HFFc6 (cell line): Measurements from ENCODE around the gene ABCC5. TPM values are rescaled to one million over a fixed set of nuclear protein-coding genes. Genes with fewer than 3 reads are reported as not detected.

Experiments
- DNase-seq: peaks from one replicate; pipeline ENCODE4 v3.0.0-alpha.2; 2018
- H3K27ac Mint-ChIP-seq: 2 replicates; pipeline ENCODE4 v1.8.0; 2020; ENCODE audit warnings: mild to moderate bottlenecking, mixed read lengths
- H3K27me3 Mint-ChIP-seq: 2 replicates; pipeline ENCODE4 v1.8.0; 2021; ENCODE audit warnings: mild to moderate bottlenecking, moderate library complexity, mixed read lengths; ENCODE audit not compliant: insufficient read depth
- H3K36me3 Mint-ChIP-seq: 2 replicates; pipeline ENCODE4 v1.8.0; 2021; ENCODE audit warnings: low read depth, mixed read lengths
- H3K4me1 Mint-ChIP-seq: 2 replicates; pipeline ENCODE4 v1.8.0; 2020; ENCODE audit warnings: low read depth, mixed read lengths
- H3K4me3 Mint-ChIP-seq: 2 replicates; pipeline ENCODE4 v1.8.0; 2020; ENCODE audit warnings: mild to moderate bottlenecking, moderate library complexity, mixed read lengths
- H3K9me3 Mint-ChIP-seq: 2 replicates; pipeline ENCODE4 v1.8.0; 2020; ENCODE audit warnings: mild to moderate bottlenecking, mixed read lengths
- total RNA-seq, 6 experiments: library from RNA; stranded (reverse); fragmentation: NEBNext Ultra II Directional; extraction: Animal tissue kit (Norgen Biotek cat#: 25700); gene quantifications; 2 replicates in 1 of 6; 3 replicates in 5 of 6; pipeline ENCODE4 v1.2.3, GENCODE V29; 2021
- TF ChIP-seq, protein P1 (sequence below): fragments of 200-600 bp; sonication (generic); IDR thresholded peaks from 2 replicates; pipeline ENCODE4 v1.5.0; 2021; ENCODE audit warnings: antibody characterized with exemption, mild to moderate bottlenecking

Gene ABCC5
- total RNA-seq, 6 experiments from 2014 or later = 16.6 to 19.6 (median 17.4) TPM

DNA sequence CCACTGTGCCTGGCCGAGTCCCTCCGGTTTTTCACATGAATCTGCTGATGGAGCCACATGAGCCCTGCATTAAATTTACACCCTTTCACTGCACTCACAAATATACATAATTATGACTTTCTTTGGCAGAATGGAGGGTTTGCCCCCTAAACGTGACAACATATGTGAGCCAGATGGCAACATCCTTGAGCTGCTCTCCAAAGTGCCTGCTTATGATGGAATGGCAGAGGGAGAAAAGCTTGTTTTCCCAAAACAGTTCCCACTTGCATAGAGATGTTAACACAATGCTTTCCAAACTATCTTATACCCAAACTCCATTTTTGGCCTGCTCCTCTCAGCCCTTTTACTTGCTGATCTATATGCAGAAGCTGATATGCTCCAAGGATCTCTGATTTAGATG, 54.9 kb downstream of the ABCC5 start:
- Mint-ChIP-seq H3K27me3 (no peaks in the 10 kb centered on the region; the same call in 1 of the 2 replicates), H3K27ac (no peak overlapping the region), H3K9me3 (no peaks in the 10 kb centered on the region), H3K4me3 (no peak overlapping the region), H3K4me1 (no peaks in the 10 kb centered on the region), H3K36me3 (peaks cover 26% of the 10 kb centered on the region)
- TF ChIP-seq, protein P1, sequence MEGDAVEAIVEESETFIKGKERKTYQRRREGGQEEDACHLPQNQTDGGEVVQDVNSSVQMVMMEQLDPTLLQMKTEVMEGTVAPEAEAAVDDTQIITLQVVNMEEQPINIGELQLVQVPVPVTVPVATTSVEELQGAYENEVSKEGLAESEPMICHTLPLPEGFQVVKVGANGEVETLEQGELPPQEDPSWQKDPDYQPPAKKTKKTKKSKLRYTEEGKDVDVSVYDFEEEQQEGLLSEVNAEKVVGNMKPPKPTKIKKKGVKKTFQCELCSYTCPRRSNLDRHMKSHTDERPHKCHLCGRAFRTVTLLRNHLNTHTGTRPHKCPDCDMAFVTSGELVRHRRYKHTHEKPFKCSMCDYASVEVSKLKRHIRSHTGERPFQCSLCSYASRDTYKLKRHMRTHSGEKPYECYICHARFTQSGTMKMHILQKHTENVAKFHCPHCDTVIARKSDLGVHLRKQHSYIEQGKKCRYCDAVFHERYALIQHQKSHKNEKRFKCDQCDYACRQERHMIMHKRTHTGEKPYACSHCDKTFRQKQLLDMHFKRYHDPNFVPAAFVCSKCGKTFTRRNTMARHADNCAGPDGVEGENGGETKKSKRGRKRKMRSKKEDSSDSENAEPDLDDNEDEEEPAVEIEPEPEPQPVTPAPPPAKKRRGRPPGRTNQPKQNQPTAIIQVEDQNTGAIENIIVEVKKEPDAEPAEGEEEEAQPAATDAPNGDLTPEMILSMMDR = no peak
- no peak for DNase-seq

DNA sequence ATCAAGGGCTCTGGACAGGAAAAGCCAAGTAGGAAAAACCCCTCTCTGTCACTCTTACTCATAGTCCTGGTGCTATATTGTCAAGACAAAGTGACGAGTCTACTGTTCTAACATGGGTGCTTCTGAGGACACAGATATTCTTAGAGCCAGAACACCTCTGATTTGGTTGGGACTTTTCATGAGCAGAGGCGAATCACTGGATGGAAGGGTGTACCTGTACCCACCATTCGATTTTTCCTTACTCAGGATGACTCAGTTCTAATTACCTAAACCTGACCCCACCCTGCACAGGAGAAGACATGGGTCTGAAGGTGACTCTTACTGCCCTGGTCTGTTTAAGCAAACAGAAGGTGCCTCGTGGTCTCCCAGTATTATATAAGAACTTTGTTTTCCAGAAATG, 58.5 kb downstream of the ABCC5 start:
- DNase-seq = no peak
- no peaks in the 10 kb centered on the region for H3K27me3 Mint-ChIP-seq
- TF ChIP-seq, protein P1 = no peak
- H3K9me3 Mint-ChIP-seq = no peaks in the 10 kb centered on the region
- H3K27ac Mint-ChIP-seq = no peak overlapping the region
- no peak overlapping the region for H3K4me3 Mint-ChIP-seq
- no peaks in the 10 kb centered on the region for H3K4me1 Mint-ChIP-seq
- peaks cover 33% of the 10 kb centered on the region for H3K36me3 Mint-ChIP-seq

DNA sequence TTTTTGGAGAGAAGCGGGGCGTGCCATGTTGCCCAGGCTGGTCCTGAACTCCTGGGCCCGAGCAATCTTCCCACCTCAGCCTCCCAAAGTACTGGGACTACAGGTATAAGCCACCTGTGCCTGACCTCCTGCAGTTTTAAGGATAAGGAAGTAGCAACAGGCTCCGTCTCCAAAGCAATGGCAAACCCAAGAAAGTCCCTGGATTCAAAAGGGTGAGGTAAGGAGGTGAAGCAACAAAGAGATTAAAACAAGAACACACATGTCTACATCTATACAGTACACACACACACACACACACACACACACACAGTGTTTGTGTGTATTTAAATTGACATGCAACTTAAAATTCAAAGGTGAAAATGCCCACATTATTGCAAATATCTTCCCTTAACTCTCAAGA, 58.9 kb downstream of the ABCC5 start:
- no peak for DNase-seq
- Mint-ChIP-seq H3K4me3 (no peak overlapping the region), H3K36me3 (peaks cover 33% of the 10 kb centered on the region), H3K27ac (no peak overlapping the region), H3K4me1 (no peaks in the 10 kb centered on the region), H3K27me3 (no peaks in the 10 kb centered on the region), H3K9me3 (no peaks in the 10 kb centered on the region)
- TF ChIP-seq, protein P1 = no peak

DNA sequence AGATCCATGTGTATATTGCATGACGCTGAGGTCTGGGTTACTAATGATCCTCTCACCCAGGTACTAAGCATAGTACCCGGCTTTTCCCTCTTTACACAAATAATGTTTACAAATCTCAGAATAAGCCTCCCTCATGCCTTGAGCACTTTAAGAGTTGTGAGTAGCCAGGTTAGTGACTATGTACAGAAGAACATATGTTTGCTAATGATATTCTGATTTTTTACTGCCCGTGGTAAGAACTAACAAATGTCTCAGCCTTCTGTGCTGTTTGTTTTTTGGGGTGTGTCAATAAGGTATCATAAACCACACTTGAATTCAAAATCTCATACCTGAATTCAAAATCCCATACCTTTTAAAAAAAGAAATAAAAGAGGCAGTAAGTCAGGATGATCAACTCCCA, 59.5 kb downstream of the ABCC5 start:
- H3K27me3 Mint-ChIP-seq = no peaks in the 10 kb centered on the region
- H3K4me1 Mint-ChIP-seq = no peaks in the 10 kb centered on the region
- DNase-seq = no peak
- no peaks in the 10 kb centered on the region for H3K9me3 Mint-ChIP-seq
- H3K36me3 Mint-ChIP-seq = peaks cover 33% of the 10 kb centered on the region
- TF ChIP-seq, protein P1 = no peak
- no peak overlapping the region for H3K27ac Mint-ChIP-seq
- H3K4me3 Mint-ChIP-seq = no peak overlapping the region

DNA sequence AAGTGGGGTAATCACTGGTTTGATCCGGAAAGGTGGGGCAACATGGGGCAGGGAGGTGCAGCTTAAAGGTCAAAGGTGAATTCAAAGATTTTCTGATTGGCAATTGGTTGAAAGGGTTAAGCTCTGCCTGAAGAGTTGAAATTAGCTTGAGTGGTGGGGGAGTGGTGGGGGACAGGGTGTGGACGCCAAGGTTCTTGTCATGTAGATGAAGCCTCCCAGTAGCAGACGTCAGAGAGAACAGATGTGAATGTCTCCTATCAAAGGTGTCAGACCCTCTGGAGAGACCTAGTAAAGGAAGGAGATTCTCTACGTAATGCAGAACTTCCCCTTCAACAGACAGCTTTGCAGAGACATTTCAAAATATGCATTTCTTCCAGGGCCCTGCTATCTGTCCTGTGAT, 62.8 kb downstream of the ABCC5 start:
- Mint-ChIP-seq H3K27ac (no peak overlapping the region), H3K4me3 (no peak overlapping the region), H3K4me1 (no peaks in the 10 kb centered on the region), H3K9me3 (no peaks in the 10 kb centered on the region), H3K36me3 (peaks cover 37% of the 10 kb centered on the region), H3K27me3 (no peaks in the 10 kb centered on the region)
- DNase-seq = no peak
- TF ChIP-seq, protein P1 = no peak
